Activated CD4-positive, CD25-positive, alpha-beta regulatory T cell treated with anti-CD3 and anti-CD28 coated beads, Interleukin-2, amount 50 U/mL, for 16 hours (primary cell): ENCODE data around the gene OR8S1.
"Not testable (repeated sequence)": the region's sequence is repeated elsewhere in the genome, so short reads cannot be mapped to it uniquely, and the experiment has no call there.

Experiments used
- DNase-seq: peaks from one replicate; pipeline ENCODE4 v3.0.0-alpha.2; 2020; ENCODE audit warnings: low read depth, low spot score

Gene OR8S1, protein sequence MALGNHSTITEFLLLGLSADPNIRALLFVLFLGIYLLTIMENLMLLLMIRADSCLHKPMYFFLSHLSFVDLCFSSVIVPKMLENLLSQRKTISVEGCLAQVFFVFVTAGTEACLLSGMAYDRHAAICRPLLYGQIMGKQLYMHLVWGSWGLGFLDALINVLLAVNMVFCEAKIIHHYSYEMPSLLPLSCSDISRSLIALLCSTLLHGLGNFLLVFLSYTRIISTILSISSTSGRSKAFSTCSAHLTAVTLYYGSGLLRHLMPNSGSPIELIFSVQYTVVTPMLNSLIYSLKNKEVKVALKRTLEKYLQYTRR

DNA sequence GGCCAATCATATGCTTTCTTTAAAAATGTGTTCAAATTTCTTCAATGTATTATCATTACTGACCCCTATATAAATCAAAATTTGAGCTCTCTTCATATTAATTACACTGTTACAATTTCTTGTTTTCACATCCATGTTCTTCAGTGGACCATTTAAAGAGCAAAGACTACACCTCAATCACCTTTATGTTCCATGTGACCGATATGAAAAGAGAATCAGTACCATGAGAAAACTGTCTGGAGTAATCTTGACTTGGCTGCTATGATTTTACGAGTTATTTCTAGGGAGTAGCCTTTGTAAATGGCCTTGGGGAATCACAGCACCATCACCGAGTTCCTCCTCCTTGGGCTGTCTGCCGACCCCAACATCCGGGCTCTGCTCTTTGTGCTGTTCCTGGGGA lies at the start of gene OR8S1:
Gene OR8S1, plus strand, starts transcription at position 301 of the 400 bp plus-strand sequence. Its CDS starts 0 bp downstream, at position 301.
- DNase-seq, result no peak

DNA sequence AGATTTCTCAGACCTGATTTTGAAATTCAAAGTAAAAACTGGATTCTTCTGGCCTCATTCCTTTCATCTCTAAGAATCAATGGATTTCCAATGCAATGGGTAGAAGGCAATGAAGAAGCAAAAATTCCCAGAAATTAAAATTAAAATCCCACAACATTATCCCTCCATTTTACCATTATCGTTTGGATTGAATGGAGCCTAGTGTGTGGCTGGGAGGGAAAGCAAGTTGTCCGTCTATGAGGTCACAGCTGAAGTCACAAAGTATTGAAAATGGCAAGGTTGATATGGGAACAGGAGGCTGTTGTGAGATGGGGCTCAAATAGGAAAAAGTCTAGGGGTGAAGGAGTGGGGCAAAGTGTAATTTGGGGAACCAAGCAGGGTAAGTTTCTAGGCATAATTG lies 43.2 kb upstream of the OR8S1 start, which contains the start of gene C12orf54:
Gene C12orf54, plus strand, starts transcription at position 301 of the 400 bp plus-strand sequence. CDS start 799 bp downstream, outside the sequence.
- DNase-seq, result no peak

DNA sequence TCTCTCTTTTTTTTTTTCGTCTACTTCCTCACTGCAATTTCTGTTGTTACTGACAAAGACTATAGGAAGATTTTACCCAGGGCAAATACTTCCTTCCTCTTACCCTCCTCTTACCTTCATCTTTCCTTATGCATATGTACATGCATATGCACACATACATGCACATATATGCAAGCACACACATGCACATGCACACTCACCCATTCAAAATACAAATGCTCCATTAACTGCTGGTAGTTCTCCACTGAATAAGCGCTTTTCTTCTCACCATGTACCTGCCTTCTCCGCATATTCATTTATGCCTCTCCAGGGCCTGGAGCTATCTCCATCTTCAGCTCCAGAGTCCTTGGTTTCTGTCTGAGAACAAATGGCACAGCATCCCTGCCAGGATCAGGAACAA lies 42.5 kb upstream of the OR8S1 start:
- DNase-seq, result no peak

DNA sequence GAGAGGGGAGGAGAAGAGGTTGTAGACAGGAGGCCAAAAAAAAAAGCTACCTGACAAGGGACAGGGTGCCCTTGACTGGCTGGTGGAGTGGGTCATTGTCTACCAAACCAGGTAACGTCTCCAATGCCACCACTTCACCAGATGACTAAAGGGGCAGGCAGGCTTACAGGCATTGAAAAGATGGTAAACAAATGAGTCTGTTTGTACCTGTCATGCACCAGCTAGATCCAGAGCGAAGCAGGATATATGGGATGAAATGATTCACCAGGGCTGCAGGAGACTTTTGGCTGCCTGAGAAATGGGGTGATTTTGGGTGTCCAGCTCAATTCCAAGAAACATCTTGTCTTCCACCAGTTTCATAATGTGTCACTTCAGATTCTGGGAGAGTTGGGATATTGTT lies 39.2 kb upstream of the OR8S1 start:
- no peak for DNase-seq

DNA sequence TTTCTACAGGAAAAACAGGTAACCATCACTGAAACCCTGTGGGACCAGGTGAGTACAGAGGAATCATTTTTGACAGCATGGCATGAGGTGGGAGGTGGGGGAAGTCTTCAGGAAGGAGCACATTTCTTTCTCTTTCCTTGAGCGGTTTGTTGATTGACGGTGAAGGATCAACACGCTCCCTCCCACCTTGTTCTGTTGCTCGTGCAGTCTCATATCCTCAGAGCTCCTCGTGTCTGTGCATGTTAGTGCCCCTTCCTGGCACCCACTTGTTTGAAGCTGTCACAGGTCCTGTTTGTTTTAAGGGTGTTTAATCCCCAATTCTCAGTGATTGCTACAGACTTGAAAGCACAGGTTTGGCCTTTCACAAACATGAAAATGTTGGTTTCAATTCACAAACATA lies 38.8 kb upstream of the OR8S1 start:
- no peak for DNase-seq

DNA sequence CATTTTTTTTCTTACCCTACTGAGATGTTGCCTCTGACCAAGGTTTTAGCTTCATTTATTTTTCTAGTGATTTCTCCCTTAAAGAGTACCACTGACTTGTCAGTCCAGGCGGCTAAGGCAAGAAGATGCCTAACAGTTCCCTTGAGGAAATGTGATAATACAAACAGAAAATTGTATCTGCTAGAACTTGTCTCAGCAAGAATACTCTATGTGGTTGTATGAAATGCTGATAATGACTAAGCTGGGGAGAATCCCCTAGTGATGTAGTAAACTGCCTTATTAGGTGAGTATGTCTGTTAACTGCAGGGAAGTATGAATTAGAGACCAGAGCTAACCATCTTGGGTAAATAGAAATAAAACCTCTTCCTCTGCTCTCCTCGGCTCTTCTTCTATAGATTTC lies 36.4 kb upstream of the OR8S1 start:
- DNase-seq, result no peak

DNA sequence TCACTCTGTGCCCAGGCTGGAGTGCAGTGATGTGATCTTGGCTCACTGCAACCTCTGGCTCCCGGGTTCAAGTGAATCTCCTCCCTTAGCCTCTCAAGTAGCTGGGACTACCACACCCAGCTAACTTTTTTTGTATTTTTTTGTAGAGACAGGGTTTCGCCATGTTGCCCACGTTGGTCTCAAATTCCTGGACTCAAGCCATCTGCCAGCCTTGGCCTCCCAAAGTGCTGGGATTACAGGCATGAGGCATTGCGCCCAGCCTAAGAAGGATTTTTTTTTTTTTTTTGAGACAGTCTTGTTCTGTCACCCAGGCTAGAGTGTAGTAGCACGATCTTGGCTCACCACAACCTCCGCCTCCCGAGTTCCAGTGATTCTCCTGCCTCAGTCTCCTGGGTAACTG lies 36.0 kb upstream of the OR8S1 start:
- not testable (repeated sequence) for DNase-seq

DNA sequence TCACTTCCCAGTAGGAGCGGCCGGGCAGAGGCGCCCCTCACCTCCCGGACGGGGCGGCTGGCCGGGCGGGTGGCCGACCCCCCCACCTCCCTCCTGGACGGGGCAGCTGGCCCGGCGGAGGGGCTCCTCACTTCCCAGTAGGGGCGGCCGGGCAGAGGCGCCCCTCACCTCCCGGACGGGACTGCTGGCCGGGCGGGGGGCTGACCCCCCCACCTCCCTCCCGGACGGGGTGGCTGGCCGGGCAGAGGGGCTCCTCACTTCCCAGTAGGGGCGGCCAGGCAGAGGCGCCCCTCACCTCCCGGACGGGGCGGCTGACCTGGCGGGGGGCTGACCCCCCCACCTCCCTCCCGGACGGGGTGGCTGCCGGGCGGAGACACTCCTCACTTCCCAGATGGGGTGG lies 25.2 kb upstream of the OR8S1 start:
- not testable (repeated sequence) for DNase-seq

DNA sequence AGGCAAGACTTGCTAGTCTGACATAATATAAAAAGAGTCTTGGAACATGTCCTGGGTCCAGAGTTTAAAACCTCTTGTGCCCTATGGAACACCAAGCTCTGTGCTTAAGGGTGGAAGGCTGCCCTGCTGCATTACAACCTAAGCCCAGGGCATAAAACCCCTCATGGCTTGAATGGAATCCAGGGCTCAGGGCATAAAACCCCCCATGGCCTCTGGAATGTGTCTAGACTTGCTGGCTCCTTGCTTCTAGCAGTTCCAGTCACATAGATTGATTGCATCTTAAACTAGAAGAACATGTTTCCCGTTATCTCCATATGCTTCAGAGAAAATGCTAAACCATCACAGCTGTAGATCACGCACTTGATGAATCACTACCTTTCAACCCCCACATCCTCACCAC lies 18.6 kb upstream of the OR8S1 start:
- DNase-seq, result not testable (repeated sequence)

DNA sequence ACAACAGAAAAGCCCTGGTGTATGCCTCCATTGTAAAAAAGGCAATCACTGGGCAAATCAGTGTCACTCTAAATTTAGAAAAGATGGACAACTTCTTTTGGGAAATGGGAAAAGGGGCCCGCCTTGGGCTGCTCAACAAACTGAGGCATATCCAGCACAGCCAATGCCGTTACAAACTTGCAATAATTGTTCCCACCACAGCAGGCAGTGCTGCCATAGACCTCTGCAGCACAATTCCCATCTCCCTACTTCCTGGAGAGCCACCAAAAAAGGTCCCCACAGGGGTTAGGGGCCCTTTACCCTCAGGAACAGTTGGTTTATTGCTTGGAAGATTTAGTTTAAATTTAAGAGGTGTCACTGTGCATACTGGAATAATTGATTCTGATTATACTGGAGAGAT lies 16.4 kb upstream of the OR8S1 start:
- no peak for DNase-seq

DNA sequence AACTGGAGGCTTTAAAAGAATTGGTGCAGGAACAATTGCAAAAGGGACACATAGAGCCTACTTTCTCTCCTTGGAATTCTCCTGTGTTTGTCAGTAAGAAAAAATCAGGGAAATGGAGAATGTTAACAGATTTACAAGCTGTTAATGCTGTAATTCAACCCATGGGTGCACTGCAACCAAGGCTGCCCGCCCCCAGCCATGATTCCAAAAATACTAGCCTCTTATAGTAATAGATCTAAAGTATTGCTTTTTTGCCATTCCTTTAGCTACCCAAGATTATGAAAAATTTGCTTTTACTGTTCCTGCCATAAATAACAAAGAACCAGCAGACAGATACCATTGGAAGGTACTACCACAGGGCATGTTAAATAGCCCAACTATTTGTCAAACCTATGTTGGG lies 15.3 kb upstream of the OR8S1 start:
- DNase-seq, result no peak

DNA sequence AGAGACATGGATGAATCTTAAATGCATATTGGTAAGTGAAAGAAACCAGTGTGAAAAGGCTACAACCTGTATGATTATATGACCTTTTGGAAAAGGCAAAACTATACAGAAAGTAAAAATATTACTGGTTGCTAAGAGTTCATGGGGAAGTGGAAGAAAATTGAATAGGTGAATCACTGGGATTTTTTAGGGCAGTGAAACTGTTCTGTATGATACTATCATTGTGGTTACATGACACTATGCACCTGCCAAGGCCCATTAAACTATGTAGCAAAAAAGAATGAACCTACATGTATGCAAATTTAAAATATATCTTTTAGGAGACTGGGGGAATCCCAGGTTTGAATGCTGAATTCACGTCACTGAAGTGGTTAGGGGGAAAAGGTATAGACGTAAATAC lies 12.6 kb upstream of the OR8S1 start:
- no peak for DNase-seq

DNA sequence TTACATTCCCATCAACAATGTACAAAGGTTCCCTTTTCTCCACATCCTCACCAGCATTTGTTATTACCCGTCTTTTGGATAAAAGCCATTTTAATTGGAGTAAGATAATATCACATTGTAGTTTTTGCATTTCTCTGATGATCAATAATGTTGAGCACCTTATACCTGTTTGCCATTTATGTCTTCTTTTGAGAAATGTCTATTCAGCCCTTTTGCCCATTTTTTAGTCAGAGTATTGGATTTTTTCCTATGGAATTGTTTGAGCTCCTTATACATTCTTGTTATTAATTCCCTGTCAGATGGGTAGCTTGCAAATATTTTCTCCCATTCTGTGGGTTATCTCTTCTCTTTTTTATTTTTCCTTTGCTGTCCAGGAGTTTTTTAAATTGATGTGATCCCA lies 10.7 kb upstream of the OR8S1 start:
- DNase-seq, result no peak

DNA sequence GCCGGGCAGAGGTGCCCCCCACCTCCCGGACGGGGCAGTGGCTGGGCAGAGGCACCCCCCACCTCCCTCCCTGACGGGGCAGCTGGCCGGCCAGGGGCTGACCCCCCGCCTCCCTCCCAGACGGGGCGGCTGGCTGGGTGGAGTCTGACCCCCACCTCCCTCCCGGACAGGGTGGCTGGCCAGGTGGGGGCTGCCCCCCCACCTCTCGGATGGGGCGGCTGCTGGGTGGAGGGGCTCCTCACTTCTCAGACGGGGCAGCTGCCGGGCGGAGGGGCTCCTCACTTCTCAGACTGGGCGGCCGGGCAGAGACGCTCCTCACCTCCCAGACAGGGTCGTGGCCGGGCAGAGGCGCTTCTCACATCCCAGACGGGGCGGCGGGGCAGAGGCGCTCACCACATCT lies 5.1 kb upstream of the OR8S1 start:
- not testable (repeated sequence) for DNase-seq

DNA sequence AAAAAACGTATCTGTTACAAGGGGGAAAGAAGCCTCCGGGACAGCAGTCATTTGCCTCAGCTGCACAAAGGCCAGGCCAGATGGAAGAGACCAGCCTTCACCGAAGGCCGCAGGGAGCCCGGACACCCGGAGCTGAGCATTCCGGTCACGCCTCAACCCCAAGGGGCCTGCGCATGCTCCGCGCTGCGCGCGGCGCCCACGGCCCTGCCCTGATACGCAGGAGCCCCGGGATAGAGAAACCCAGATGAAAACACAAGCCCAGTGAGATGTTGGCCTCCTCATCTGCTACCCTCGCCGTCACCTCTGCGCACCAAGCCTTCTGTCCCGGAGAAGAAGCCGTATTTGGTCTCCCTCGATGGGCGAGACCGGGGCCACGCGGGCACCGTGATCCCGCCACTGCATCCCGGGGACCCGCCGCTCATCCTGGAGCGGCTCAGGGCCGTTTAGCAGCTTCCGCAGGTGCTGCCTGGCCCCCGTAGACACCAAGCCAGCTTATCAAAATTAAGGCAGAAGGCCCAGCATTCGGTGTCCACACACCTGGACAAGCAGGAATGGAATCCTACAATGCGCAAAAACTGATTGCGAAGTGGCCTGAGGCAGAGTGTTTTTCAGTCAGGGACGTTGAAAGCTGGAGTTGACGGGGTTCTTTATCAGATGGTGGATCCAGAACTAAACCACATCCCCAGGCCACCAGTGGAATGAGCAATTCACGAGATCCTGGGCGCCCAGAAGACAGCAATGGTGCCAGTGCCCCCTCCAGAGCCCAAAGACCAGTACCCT lies 2.6 kb downstream of the OR8S1 start:
- no peak for DNase-seq

DNA sequence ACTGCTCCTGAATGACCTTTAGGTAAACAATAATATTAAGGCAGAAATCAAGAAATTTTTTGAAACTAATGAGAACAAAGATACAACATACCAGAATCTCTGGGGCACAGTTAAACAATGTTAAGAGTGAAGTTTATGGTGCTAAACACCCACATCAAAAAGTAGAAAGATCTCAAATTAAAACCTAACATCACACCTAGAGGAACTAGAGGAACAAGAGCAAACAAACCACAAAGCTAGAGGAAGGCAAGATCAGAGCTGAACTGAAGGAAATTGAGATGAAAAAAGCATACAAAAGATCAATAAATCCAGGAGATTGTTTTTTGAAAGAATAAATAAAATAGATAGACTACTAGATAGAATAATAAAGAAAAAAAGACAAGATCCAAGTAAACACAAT lies 7.2 kb downstream of the OR8S1 start:
- no peak for DNase-seq

DNA sequence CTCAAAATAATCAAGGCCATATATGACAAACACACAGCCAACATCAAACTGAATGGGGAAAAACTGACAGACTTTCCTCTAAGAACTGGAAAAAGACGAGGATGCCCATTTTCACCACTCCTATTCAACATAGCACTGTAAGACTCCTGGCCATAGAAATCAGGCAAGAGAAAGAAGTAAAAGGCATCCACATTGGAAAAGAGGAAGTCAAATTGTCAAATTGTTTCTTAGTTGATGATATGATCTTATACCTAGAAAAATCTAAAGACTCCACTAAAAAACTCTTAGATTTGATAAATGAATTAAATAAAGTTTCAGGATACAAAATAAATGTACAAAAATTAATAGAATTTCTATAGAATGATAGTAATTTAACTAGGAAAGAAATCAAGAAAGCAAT lies 11.2 kb downstream of the OR8S1 start:
- no peak for DNase-seq

DNA sequence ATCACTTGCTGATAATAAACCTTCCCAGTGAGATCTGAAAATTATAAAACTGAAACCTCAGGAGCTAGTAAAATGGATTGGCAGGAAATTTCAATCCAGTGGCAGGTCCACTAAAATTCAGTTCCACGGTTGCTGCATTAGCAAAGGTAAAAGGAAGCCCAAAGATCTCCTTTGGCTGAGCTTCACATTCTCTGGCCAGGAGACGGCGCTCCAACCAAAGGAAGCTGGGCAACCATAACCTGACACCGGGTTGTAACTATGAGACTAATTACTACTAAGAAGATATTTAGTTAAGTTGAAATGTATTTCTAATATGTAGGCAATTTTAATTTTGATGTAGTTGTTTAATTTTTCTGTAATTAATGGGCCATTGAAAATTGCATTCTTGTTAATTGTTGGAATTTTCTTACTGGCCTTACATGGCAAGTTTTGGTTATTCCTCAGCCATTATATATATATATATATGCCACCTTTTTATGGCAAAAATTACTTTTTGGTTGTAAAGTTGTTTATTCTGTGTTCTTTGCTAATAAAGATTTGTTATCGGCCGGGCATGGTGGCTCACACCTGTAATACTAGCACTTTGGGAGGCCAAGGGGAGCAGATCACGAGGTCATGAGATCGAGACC lies 17.0 kb downstream of the OR8S1 start:
- DNase-seq, result no peak

DNA sequence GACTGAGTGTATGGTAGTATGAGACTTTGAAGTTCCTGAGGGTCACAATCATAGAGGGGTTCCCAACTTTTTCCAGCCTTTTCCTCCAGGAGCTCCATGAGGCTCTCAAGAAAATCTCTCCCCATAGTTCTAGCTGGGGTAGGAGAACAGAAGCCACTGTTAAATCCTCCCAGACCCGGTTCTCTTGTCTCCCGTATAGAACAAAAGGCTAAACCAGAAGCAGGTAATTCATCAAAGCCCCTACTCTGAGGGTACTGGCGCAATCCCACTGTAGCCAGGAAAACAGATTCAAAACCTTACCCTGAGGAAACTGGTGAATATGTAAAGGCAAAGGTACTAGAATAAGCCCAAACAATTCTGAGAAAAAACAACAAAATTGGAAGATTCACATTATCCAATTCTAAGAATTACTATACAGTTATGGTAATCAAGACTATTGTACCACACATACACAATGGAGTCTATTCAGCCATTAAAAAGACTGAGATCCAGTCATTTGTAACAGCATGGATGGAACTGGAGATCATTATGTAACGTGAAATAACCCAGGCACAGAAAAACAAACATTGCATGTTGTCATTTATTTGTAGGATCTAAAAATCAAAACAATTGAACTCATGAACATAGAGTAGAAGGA lies 20.5 kb downstream of the OR8S1 start:
- DNase-seq, result no peak

DNA sequence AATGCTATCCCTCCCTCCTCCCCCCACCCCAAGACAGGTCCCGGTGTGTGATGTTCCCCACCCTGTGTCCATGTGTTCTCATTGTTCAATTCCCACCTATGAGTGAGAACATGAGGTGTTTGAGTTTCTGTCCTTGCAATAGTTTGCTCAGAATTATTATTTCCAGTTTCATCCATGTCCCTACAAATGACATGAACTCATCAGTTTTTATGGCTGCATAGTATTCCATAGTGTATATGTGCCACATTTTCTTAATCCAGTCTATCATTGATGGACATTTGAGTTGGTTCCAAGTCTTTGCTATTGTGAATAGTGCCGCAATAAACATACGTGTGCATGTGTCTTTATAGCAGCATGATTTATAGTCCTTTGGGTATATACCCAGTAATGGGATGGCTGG lies 21.6 kb downstream of the OR8S1 start:
- DNase-seq, result not testable (repeated sequence)

DNA sequence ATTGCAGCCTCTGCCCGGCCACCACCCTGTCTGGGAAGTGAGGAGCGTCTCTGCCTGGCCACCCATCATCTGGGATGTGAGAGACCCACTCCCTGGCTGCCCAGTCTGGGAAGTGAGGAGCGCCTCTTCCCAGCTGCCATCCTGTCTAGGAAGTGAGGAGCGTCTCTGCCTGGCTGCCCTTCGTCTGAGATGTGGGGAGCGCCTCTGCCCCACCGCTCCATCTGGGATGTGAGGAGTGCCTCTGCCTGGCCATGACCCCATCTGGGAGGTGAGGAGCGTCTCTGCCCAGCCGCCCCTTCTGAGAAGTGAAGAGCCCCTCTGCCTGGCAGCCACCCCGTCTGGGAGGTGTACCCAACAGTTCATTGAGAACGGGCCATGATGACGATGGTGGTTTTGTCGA lies 26.2 kb downstream of the OR8S1 start:
- DNase-seq, result not testable (repeated sequence)
